HL-60/S4 treated with phorbol 12-myristate 13-acetate at 8.2 ng/mL for 4 days and 3 days (cell line): ENCODE results near the gene PRX.
"Not testable (repeated sequence)": the region's sequence is repeated elsewhere in the genome, so short reads cannot be mapped to it uniquely, and the experiment has no call there.

ENCODE experiments used
- in situ Hi-C: fragments of 300-500 bp; cut with MboI; formaldehyde crosslinking; loops from 2 replicates; pipeline ENCODE4 v1.15.0; 2022; ENCODE audit warnings: low sequenced_read_pairs

The PRX gene

GRCh38 chr19:40433391-40434216 lies 20.4 kb upstream of the PRX start:
- in situ Hi-C loops: no loop called here

- in situ Hi-C loops: not testable (repeated sequence)
These were observed 19.6 kb upstream of the PRX start for GRCh38 chr19:40432760-40433159.

GRCh38 chr19:40431698-40432097 lies 18.5 kb upstream of the PRX start:
- in situ Hi-C loops: no loop called here

DNA sequence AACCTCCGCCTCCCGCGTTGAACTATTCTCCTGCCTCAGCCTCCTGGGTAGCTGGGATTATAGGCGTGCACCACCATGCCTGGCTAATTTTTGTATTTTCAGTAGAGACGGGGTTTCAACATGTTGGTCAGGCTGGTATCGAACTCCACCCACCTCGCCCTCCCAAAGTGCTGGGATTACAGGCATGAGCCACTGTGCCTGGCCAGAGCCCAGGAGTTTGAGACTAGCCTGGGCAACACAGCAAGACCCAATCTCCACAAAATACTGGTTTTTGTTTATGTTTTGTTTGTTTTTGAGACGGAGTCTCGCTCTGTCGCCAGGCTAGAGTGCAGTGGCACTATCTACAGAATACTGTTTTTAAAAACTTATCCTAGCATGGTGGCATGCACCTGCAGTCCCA lies 17.1 kb upstream of the PRX start:
- in situ Hi-C loops: not testable (repeated sequence)

GRCh38 chr19:40428197-40428596 lies 15.0 kb upstream of the PRX start:
- in situ Hi-C loops: not testable (repeated sequence)

DNA sequence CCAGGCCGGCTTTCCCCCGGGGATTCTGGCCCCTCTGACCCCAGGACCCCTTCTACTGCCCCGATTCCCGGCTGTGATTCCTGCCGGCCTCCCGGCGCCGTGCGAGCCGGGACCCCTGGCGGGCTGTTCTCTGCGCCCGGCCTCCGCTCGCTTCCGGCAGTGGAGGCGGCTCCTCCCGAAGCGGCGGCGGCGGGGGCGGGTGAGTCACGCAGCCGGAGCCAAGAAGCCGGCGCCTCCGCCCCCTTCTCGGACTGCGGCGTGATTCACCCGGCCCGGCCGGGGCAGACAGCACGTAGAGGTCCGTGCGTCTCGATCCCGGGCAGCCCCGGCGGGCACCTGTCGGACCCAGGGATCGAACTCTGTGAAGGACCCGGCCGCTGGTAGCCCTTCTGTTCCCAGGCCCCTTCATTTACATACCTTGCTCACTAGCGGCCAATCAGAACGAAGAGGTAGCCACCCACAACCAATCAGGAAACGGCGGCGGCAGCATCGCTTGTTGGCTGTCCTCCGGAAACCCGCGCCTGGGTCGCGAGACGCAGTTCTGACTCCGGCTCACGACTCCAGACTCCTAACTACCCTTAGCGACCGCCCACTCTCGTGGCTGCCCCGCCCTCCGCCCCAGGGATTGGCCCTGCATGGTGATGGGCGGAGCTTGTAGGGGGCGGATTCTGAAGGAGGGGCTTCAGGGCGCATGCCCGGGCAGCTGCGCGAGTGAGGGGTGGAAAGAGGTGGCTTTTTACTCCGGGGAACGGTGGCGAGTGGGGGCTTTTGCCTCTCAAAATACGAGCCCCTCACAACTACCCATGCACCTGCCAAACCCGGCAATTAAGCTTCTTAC lies 12.5 kb upstream of the PRX start, which contains the start of gene SERTAD1:
SERTAD1 (minus strand) TSS at position 543 of the 838 bp plus-strand sequence. CDS start 2,446 bp downstream, outside the sequence.
- in situ Hi-C loops: no loop called here

- in situ Hi-C loops: no loop called here
These were observed 11.7 kb upstream of the PRX start for GRCh38 chr19:40424637-40425449.

GRCh38 chr19:40423938-40424337 lies 10.8 kb upstream of the PRX start:
- in situ Hi-C loops: no loop called here

GRCh38 chr19:40422748-40423566 lies 9.8 kb upstream of the PRX start:
- in situ Hi-C loops: no loop called here

DNA sequence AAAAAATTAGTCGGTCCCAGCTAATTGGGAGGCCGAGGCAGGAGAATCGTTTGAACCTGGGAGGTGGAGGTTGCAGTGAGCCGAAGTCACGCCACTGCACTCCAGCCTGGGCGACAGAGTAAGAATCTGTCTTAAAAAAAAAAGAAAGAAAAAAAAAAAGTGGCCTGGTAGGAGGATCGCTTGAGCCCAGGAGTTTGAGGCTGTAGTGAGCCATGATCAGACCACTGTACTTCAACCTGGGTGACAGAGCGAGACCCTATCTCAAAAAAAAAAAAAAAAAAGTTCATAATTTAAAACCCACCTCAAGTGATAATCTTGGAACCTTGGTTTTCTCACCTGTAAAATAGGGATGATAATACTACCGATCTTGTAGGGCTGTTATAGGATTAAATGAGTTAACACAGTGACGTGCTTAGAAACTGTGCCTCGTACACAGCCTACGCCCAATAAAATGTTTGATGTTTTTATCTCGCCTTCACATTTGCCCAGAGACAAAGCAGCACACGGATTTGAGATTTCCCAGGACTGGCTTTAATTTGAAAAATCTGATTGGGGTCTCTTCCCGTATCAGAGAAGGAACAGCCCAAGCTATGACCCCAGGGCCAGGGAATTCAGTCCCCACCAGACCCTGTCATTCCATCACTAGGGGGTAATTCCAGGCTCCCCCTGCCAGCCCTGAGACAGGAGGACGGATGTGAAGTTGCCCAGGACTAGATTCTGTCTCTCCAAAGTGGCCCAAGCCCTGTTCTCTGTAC lies 9.0 kb upstream of the PRX start:
- in situ Hi-C loops: no loop called here

DNA sequence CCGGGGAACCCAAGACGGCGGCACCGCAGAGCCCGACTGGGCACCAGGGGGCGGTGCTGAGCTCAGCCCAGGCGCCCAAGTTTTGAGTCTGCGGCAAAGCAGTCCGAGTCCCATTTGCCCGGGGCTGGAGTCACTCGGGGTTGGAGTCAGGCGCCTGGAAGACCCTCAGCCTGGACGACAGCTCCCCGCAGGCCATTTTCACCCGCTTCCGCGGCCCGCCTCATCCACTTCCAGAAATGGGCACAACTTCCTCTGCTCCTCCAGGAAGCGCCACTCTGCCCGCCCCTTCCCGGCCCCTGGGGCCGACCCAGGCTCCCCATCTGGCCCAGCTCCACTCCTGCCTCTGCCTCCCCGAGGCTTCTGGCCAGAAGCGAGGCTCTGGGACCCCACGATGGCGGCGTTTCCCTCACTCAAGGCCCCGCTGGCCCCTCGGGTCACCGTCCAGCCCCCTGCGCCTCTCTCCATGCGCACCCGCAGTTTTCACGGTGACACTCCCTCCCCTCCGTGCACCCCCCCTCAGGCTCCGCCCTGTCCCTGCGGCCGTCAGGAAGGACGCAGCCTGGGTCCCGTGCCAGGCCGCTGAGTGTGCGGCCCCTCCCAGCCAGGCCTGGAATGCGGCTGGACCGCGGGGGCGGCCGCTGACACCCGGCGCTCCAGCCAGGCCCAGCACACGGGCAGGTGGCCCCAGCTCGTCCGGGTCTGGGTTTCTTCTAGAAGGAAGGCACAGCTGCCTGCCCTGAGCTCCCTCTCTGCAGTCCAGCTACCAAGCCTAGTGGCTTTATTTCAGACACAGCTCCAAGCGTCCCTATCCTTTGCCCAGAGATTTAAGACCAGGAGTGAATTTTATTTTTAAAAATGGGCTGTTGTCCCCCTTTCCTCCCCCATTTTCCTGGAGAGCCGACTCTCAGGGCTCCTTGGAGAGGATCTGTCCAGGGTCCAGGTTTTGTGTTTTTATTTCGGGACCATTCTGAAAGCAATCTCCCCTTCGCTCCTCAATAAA lies 7.9 kb upstream of the PRX start:
- in situ Hi-C loops: no loop called here

DNA sequence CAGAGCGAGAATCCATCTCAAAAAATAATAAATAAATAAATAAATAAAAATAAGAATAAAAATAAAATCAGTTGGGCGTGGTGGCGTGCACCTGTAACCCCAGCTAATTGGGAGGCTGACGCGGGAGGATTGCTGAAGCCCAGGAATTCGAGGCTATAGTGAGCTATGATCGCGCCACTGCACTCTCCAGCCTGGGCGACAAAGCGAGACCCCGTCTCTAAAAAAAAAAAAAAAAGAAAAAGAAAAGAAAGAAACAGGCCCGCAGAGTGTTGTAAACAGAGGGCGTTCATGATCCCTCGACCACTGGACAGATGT lies 7.2 kb upstream of the PRX start:
- in situ Hi-C loops: no loop called here

DNA sequence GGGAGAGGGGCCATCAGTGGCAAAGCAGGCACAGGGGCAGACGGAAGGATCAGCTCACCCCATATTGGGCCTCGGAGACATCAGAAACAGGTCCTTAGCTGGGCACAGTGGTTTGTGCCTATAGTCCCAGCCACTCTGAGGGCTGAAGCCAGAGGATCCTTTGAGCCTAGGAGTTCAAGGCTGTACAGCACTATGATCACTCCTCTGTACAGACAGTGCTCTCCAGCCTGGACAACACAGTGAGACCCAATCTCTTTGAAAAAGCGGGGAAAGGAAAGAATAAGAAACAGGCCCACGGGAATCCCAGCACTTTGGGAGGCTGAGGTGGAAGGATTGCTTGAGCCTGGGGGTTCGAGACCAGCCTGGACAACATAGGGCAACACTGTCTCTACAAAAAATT lies 6.6 kb upstream of the PRX start:
- in situ Hi-C loops: no loop called here

DNA sequence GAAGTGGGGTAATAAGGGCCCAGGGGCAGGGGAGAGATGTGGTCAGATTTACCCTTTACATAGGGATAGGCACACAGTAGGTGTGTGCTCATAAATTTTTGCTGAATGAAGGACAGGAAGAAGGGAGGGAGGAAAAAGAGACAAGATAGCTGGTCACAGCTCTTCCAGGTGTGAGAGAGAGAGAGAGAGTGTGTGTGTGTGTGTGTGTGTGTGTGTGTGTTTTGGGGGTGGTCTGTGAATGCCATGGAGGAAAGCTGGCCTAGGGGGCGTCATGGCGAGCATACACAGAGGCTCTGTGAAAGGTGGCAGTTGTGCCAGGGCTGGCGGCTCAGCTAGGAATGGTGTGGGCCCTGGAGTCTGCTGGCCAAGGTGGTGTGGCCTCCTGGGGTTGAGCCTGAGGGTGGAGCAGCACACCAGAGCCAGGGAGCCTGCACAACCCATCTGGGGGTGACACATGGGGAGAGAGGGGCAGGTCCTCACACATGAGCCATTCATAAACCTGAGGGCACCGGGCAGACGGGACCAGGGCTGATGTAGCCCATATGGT lies 6.0 kb upstream of the PRX start:
- in situ Hi-C loops: no loop called here

DNA sequence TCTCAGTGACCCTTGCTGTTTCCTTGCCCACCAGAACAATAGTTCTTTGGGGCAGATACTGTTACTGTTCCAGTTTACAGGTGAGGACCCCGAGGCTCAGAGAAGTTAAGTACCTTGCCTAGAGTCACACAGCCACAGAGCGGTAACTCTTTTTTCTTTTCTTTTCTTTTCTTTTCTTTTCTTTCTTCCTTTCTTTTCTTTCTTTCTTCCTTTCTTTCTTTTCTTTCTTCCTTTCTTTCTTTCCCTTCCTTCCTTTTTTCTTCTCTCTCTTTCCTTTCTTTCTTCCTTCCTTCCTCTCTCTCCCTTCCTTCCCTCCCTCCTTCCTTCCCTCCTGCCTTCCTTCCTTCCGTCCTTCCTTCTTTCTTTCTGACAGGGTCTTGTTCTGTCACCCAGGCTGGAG lies 4.9 kb upstream of the PRX start:
- in situ Hi-C loops: no loop called here

GRCh38 chr19:40417643-40417981 lies 4.4 kb upstream of the PRX start:
- in situ Hi-C loops: no loop called here

- in situ Hi-C loops: no loop called here
These were observed 3.9 kb upstream of the PRX start for GRCh38 chr19:40416918-40417642.

GRCh38 chr19:40415768-40416167 lies 2.6 kb upstream of the PRX start:
- in situ Hi-C loops: no loop called here
